PC-9 (cell line): ENCODE data around the gene MAP3K5. TPM values are rescaled to one million over a fixed set of nuclear protein-coding genes. Genes with fewer than 3 reads are reported as not detected.

Experiments
- BruUV-seq: library from RNA; stranded (reverse); fragments of 400-500 nt; replicated peaks from 2 replicates; lab custom pipeline; 2021; lab: Mats Ljungman, UMichigan
- CTCF ChIA-PET: fragments of 300-600 bp; sonication (Branson Sonifier 250); formaldehyde crosslinking; loops from one replicate; lab custom pipeline; 2022; ENCODE audit warnings: antibody characterized with exemption; lab: Charles Lee
- POLR2A ChIA-PET: fragments of 300-600 bp; sonication (Branson Sonifier 250); formaldehyde crosslinking; loops from one replicate; lab custom pipeline; 2022; ENCODE audit warnings: antibody characterized with exemption; ENCODE audit not compliant: unreplicated experiment; lab: Charles Lee
- DNase-seq, 2 experiments: peaks; one replicate each; pipeline versions ENCODE4 v3.0.0 to v3.0.0-alpha.2; 2015 to 2022; ENCODE audit warnings: mixed read lengths in 1 of 2
- H2AFZ ChIP-seq: fragments of 200-600 bp; sonication (generic); 2 replicates; pipeline ENCODE4 v1.8.1; 2017; ENCODE audit warnings: antibody characterized with exemption
- H3F3A ChIP-seq: fragments of 200-600 bp; sonication (generic); 2 replicates; pipeline ENCODE4 v1.8.1; 2017; ENCODE audit warnings: antibody characterized with exemption, mild to moderate bottlenecking, low read depth; ENCODE audit not compliant: insufficient read depth
- H3K27ac ChIP-seq: fragments of 200-600 bp; sonication (generic); 2 replicates; pipeline ENCODE4 v1.6.1; 2016; ENCODE audit warnings: mixed run types
- H3K27me3 ChIP-seq: fragments of 200-600 bp; sonication (generic); 2 replicates; pipeline ENCODE4 v1.6.1; 2016; ENCODE audit warnings: low read depth, mixed run types; ENCODE audit not compliant: insufficient read depth
- H3K36me3 ChIP-seq: fragments of 200-600 bp; sonication (generic); 2 replicates; pipeline ENCODE4 v1.6.1; 2016; ENCODE audit warnings: low read depth, mixed run types
- H3K4me1 ChIP-seq: fragments of 200-600 bp; sonication (generic); replicated peaks from 2 replicates; pipeline ENCODE4 v1.6.1; 2016; ENCODE audit warnings: mixed run types; ENCODE audit not compliant: insufficient read depth
- H3K4me2 ChIP-seq: fragments of 200-600 bp; sonication (generic); 2 replicates; pipeline ENCODE4 v1.6.1; 2017; ENCODE audit warnings: mixed run types
- H3K4me3 ChIP-seq: fragments of 200-600 bp; sonication (generic); 2 replicates; pipeline ENCODE4 v1.6.1; 2016; ENCODE audit warnings: mixed run types
- H3K79me2 ChIP-seq: fragments of 200-600 bp; sonication (generic); 2 replicates; pipeline ENCODE4 v1.6.1; 2017; ENCODE audit warnings: low read depth, mixed run types
- H3K9me2 ChIP-seq: fragments of 200-600 bp; sonication (generic); 2 replicates; pipeline ENCODE4 v1.8.1; 2017; ENCODE audit warnings: mild to moderate bottlenecking; ENCODE audit not compliant: insufficient read depth
- H3K9me3 ChIP-seq: fragments of 200-600 bp; sonication (generic); 2 replicates; pipeline ENCODE4 v1.8.1; 2016; ENCODE audit warnings: low read depth; ENCODE audit not compliant: insufficient read depth
- H4K20me1 ChIP-seq: fragments of 200-600 bp; sonication (generic); 2 replicates; pipeline ENCODE4 v1.8.1; 2017; ENCODE audit not compliant: insufficient read depth
- CTCF ChIP-seq: fragments of 200-600 bp; sonication (generic); conservative IDR thresholded peaks from 2 replicates; pipeline ENCODE4 v1.6.1; 2017; ENCODE audit warnings: mixed run types, antibody characterized with exemption, mild to moderate bottlenecking, moderate library complexity
- EZH2 ChIP-seq: fragments of 200-600 bp; sonication (generic); IDR thresholded peaks from 2 replicates; pipeline ENCODE4 v1.8.0; 2017; ENCODE audit warnings: antibody characterized with exemption, low read depth
- intact Hi-C: fragments of 100-400 bp; cut with micrococcal nuclease; formaldehyde crosslinking; loops from one replicate; pipeline ENCODE4 v1.10.0; 2022; ENCODE audit not compliant: unreplicated experiment
- total RNA-seq: library from RNA; stranded (reverse); gene quantifications from 2 replicates; pipeline ENCODE4 v1.2.3, GENCODE V29; 2021

Gene MAP3K5
- total RNA-seq, 1 experiment from 2014 or later: 10.9 TPM

GRCh38 chr6:136676075-136676474, 116.2 kb downstream of the MAP3K5 start:
- Histone ChIP-seq H3K4me2 (peak overlapping the region; percentile 48), H3K9me3 (0 out of 2 replicates have a peak, but pooled peaks cover 5% of the 10 kb centered on the region), H2AFZ (no peak overlapping the region), H3K79me2 (peaks cover 6% of the 10 kb centered on the region; the same call in 1 of the 2 replicates), H3K27ac (peak overlapping the region; percentile 52), H3K4me1 (peaks cover 59% of the 10 kb centered on the region), H3K4me3 (peak overlapping the region; percentile 7; the same call in 1 of the 2 replicates), H4K20me1 (no peaks in the 10 kb centered on the region), H3F3A (peaks cover 42% of the 10 kb centered on the region), H3K36me3 (peaks cover 4% of the 10 kb centered on the region), H3K27me3 (no peaks in the 10 kb centered on the region), H3K9me2 (no peaks in the 10 kb centered on the region)
- ChIA-PET POLR2A (interaction anchor here (0.7 kb wide), 1 partner anchor 407 kb away, joined by 20 read pairs; no protein-coding TSS in a partner anchor), CTCF (interaction anchor here (0.6 to 1.1 kb wide), 3 partner anchors 8 to 116 kb away, joined by 3 to 5 read pairs (median 3); partner anchors contain the start of gene MAP3K5)
- intact Hi-C loops: loop anchor here (2.0 kb wide), 1 partner anchor 115 kb away; no protein-coding TSS in a partner anchor
- no TSS peak for BruUV-seq
- peak in 1 of 2 experiments; percentile 88 for DNase-seq
- TF ChIP-seq CTCF (no peak), EZH2 (no peak)

GRCh38 chr6:136673571-136673970, 118.7 kb downstream of the MAP3K5 start:
- peaks cover 4% of the 10 kb centered on the region for H3K36me3 ChIP-seq
- TF ChIP-seq CTCF: no peak
- no peak for TF ChIP-seq EZH2
- no peaks in the 10 kb centered on the region; the same call in 1 of the 2 replicates for H3K79me2 ChIP-seq
- no peak overlapping the region for H3K27ac ChIP-seq
- 0 out of 2 replicates have a peak, but pooled peaks cover 5% of the 10 kb centered on the region for H3K9me3 ChIP-seq
- BruUV-seq: no TSS peak
- no peak overlapping the region for H2AFZ ChIP-seq
- peaks cover 66% of the 10 kb centered on the region for H3K4me1 ChIP-seq
- H3F3A ChIP-seq: peaks cover 47% of the 10 kb centered on the region
- CTCF ChIA-PET: no interaction called here
- no peak overlapping the region for H3K4me3 ChIP-seq
- intact Hi-C loops: no loop called here
- no peak for DNase-seq
- no peaks in the 10 kb centered on the region for H3K27me3 ChIP-seq
- H3K9me2 ChIP-seq: no peaks in the 10 kb centered on the region
- no peak overlapping the region for H3K4me2 ChIP-seq
- no peaks in the 10 kb centered on the region for H4K20me1 ChIP-seq
- POLR2A ChIA-PET: no interaction called here

GRCh38 chr6:136672144-136672543, 120.1 kb downstream of the MAP3K5 start:
- H4K20me1 ChIP-seq: no peaks in the 10 kb centered on the region
- no peak overlapping the region for H2AFZ ChIP-seq
- ChIA-PET POLR2A (no interaction called here), CTCF (no interaction called here)
- no peak overlapping the region for H3K4me2 ChIP-seq
- no peaks in the 10 kb centered on the region for H3K9me2 ChIP-seq
- BruUV-seq: no TSS peak
- no peak overlapping the region for H3K4me3 ChIP-seq
- H3K79me2 ChIP-seq: no peaks in the 10 kb centered on the region
- H3K27me3 ChIP-seq: no peaks in the 10 kb centered on the region
- peaks cover 4% of the 10 kb centered on the region for H3K36me3 ChIP-seq
- TF ChIP-seq CTCF (no peak), EZH2 (no peak)
- peaks cover 54% of the 10 kb centered on the region for H3K4me1 ChIP-seq
- H3F3A ChIP-seq: peaks cover 34% of the 10 kb centered on the region
- intact Hi-C loops: no loop called here
- H3K27ac ChIP-seq: no peak overlapping the region
- H3K9me3 ChIP-seq: 0 out of 2 replicates have a peak, but pooled peaks cover 5% of the 10 kb centered on the region
- DNase-seq: no peak
